ENCODE data around the gene GRM2.

The GRM2 gene

DNA sequence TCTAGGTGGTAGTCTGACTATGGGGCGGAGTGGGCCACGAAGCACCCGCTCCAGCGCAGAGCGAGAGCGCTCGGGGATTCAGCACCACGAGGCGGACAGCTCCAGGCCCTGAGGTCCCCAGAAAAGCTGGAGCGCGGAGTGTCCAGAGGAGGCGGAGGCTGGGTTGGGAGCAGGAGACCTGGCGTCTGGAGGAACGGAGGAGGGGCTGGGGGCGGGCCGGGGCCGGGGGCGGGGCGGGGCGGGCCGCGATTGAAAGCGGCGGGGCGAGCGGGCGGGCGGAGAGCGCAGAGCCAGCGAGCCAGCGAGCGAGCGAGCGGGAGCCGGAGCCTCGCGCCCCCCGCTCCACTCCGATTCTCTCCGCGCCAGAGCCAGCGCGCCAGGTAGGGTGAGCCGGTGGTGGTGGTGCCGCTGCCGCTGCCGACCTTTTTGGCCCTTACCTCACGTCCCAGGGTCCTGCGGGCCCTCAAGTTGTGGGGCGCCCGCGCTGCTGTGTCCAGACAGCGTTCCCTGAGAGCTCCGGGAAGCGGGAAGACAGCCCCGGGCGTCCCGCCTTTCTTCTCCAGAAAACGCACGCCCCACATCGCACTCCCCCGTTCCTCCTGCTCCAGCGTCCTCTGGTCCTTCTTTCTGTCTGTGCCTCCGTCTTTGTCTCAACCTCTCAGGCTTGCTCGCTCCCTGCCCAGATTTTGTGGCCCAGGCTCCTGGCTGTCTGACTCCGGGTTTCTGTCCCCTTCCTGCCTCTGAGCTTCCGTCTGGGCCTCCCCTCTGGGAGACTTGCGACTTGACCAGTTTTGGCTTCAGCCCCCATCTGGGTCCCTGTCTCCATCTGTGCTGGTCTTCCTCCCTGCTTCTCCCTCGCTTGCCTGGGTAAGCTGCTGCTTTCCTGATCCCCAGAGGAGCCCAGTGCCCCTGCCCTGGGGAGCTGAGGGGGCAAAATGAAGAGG is at the start of gene GRM2:
Gene GRM2, plus strand, starts transcription at position 281 of the 944 bp plus-strand sequence. CDS start 1,916 bp downstream, outside the sequence.
- no peak for DNase-seq

DNA sequence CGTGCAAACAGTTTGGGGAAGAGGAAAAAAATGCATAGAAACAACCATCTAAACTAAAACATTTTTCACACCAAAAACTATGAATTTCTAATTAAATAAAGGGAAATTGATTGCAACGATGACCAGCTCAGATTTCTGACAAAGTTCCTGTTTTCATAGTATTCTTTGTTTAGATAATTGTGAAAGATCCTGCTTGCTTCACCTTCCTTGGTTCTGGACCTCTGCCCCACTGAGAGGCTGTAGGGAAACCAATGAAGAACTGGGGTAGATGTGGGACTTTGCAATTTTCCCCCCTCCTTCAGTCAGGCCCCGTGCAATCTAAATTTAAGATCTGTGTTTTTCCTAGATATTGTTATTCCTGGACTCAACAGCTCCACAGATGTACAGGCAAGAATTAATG is 49.6 kb upstream of the GRM2 start:
- DNase-seq = no peak

DNA sequence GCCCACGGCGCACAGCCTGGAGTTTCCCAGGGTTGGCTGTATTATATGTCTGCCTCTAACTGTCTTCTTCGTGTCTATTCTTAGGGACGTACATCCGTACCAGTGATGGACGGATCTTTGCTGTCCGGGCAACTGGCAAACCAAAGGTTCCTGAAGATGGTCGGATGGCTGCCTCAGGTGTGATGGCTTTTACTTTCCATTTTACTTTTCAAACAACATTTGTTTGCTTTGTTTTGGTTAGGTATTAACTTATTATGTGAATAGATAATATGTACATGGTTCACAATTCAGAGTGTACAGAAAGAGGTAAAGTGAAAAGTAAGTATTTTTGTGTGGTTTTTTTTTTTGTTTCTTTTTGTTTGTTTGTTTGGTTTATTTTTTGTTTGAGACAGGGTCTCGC is 46.9 kb upstream of the GRM2 start:
- no peak for DNase-seq

DNA sequence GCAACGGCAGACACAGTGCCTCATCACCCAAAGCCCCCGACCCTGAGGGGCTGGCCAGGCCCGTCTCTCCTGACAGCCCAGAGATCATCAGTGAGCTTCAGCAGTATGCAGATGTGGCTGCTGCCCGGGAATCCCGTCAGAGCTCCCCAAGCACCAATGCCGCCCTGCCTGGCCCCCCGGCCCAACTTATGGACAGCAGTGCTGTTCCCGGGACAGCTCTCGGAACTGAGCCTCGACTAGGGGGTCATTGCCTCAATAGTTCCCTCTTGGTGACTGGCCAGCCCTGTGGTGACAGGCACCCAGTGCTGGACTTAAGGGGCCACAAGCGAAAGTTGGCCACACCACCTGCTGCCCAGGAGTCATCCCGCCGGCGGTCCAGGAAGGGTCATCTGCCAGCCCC is 44.4 kb upstream of the GRM2 start:
- DNase-seq = no peak

DNA sequence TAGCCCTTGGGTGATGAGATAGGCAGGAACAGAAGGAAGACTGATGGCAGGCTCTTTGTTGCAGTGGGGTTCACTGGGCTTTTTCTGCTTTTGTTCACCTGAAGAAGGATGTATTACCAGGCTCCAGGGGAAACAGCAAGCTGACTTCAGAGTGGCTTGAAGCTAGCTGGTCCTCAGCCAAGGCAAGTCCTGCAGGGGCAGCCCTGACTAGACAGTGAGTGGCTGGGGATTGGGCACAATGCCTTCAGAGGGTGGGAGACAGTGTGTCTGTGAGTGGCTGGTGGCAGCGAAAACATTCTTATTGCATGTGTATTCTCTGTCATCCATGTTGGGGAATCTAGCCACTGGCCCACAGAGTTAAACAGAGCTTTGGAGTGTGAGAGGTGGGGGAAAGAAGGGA is 38.1 kb upstream of the GRM2 start:
- no peak for DNase-seq

DNA sequence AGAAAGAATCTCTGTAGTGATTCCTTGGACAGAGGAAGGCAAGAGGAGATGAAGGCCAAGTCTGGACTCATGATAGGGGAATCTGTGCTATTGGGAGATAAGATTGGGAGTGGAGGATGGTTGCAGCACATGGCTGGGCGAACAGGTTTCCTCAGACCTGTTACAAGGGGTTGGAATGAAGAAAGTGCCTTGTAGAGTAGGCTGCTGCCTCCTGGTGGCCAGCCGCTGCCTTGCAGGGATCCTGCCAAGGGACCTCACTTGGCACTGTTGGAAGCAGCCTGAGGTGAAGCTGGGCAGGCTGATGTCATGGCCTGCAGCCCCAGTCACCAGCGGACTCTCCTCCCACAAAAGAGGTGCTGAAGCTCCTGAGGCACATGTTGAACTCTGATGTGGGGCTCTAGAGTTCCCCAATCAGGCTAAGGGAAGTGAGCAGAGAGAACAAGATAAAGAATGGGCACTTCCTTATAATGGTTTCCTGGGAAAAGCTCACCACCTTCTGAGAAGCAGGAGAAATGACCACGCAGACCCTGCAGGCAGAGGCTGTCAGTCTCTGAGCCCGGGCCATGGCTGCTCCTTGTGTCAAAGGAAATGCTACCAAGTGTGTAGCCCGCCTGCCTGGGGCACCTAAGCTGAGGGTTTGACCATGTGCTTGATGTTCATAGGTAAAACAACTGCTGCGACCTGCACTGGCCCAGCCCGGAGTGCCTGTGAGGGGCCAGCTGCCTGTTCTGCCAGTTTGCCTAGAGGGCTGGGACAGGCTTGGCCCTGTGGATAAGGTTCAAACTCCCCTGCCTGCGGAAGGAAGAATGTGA is 37.4 kb upstream of the GRM2 start:
- peak; percentile 87 for DNase-seq

DNA sequence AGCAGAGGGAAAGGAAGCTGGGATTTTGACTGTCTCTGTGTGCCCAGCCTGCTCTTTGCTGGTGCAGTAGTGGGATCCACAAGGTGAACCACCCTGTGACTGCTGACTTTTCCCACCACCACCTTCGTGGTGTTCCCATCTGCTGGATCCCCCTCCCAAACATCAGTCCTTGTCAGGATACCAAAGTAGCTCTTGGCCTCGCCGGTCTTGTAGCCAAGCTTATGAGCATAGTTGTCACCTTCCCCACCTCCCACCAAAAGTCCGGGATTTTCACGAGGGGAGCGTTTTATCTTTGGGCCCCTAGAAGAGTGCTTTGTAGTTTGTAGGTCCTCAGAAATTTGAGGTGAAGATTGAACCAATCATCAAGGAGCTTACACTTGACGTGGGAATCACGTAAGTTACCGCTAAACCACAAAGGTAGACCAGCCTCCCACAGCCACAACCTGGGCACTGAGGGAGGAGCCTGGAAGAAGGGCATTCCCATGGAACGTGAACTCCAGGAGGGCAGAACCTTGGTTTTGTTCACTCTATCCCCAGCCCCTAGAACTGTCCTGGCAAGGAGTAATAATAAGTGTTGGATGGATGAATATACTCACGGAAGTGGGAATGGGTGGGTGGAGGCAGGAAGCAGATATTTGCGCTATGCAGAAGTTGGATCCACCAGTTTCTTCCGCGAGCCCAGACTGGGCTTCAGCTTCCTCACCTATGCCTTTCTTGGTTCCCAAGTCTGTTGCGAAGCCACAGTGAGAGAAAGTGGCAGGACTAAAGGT is 36.6 kb upstream of the GRM2 start:
- no peak for DNase-seq

DNA sequence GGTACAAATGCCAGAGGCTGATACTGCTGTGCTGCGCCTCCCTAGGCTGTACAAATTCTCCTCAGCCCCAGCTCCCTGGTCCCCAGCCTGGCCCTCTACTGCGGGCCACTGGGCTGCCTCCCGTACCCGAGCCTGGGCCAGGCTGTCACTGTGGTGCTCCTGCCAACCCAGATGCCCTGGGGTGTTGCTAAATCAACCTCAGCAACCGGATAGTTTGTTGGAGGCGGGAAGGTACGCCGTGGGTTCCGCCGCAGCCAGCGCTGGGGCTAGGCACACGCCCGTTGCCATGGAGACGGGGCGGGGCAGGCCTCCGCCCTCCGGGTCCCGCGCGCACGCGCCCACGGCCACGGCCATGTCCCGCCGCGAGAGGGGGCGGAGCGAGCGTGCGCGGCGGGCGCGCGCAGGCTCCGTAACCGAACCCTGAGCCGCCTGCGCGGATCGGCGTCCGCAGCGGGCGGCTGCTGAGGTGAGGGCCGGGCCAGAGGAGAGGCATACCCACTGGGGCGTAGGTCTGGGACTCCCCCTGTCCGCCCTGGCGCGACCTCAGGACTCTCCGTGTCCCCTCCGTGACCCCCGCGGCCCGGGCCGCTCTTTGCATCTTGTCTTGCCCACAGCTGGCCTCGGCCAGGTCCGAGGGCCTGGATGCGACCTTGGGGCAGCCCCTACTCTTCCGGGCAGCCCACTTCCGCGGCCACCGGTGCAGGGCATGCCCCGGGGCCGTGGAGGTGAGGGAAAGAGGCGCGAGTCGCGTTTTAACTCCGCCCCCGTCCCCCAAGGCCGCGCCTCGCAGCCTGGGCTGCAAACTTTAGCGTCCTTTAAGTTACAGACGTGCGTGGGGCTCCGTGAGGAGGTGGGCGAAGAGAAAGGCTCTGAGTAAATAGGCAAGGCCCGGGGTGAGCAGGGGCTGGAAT is 35.8 kb upstream of the GRM2 start, which contains the start of gene TEX264:
Gene TEX264, plus strand, starts transcription at position 430 of the 911 bp plus-strand sequence. CDS start 3,053 bp downstream, outside the sequence.
- peak; percentile 97 for DNase-seq

DNA sequence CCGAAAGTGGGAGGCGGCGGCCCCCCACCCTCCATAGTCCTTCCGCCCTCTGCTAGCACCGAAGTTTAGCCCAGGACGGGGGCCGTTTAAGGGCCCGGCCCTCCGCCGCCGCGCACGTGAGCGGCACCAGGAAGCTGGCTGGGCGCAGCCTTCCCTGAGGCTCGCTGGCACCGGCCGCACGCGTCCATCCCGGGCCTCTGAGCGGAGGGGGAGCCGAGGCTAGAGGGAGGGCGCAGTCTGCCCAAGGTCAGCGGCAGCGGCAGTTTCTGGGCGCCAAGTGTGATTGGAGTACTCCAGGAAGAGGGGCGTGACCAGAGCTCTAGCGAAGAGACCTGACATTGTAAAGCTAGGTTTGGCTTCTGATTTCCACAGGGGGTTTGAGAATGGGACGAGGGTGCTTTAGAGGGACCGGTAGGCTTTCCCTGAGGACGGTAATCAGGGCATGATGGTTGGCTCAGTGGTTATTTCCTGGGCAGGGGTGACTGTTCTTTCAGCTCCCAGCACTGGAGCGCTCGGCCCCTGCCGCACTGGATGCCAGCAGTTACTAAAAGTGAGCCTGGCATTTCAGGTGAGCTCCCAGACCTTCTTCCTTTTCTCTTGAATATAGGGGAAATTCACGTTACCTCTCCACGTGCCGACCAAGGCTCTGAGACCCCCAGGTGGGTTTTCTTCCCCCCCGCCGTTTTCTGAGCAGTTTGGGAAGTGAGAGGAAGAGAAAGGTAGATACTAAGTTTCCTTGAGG is 35.0 kb upstream of the GRM2 start:
- DNase-seq = peak; percentile 76

DNA sequence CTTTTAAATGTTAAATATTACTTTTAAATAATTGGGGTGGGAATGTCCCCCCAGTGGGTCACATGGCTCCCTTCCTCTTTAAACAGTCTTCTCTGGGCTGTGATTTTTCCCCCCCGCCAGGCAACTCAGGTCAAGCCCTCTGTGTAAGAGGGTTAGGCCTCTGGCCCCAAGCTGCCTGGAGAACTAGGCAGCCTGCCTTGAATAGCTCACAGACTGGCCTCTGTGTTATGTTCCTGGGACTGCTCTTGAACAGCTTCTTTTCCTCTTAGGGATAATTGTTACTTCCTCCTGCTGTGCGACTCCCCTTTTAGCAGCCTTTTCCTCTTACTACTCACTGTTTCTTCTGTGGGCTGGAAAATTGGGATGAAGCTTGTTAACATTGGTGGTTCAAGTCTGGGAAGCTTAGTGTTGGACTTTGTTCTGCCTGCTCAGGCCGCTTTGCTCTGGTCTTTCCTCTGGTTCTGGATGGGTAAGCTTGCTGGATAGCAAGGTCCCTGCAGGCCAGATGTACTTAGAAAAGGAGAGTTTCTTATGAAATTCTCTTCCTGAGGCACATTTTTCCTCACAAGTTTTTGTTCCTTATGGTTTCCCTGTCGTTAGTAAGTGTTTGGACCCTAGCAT is 33.6 kb upstream of the GRM2 start:
- DNase-seq = no peak

DNA sequence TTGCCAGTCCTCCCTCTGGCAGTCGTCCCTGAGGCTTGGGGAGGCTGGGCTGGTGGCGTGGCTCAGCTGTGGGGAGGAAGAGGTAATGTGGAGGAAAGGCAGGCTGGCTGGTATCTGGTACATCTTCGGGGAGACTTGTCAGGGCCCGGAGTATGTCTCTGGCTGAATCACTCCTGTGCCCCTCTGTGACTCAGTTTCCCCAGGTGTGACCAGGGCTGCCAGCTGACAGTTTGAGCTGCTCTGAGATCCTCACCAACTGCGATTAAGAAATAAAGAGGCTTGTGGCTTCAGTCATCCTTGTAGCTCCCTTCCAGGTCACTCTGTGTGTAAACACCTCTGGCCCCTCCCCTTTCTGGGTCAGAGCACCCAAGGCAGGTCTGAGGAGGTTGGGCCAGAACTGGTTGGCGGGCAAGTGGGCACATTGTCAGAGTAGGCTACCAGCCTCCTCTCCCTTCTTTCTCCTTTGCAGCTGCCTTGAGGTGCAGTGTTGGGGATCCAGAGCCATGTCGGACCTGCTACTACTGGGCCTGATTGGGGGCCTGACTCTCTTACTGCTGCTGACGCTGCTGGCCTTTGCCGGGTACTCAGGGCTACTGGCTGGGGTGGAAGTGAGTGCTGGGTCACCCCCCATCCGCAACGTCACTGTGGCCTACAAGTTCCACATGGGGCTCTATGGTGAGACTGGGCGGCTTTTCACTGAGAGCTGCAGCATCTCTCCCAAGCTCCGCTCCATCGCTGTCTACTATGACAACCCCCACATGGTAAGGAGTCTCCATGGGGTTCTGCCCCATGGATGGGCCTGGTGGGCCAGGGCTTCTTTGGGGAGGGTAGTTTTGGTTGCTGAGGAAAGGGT is 32.8 kb upstream of the GRM2 start:
- peak; percentile 32 for DNase-seq

DNA sequence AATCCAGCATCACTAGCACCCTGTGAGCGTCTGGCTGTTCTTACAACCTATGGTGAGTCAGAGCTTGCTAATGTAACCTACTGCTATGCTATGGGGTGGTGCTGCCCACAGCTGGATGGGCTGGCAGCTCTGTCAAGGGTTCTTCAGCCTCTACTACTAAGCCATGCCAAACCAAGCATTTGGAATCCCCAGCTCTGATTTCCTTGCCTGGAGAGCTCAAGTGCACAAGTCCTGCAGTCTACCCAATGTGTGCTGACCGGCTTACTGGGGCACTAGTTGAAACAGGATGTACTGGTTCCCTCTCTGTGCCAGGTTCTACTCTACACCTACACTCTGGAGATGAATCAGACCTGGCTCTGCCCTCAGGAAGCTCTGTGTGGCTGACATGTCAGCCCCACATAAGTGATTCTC is 31.7 kb upstream of the GRM2 start:
- peak; percentile 75 for DNase-seq

DNA sequence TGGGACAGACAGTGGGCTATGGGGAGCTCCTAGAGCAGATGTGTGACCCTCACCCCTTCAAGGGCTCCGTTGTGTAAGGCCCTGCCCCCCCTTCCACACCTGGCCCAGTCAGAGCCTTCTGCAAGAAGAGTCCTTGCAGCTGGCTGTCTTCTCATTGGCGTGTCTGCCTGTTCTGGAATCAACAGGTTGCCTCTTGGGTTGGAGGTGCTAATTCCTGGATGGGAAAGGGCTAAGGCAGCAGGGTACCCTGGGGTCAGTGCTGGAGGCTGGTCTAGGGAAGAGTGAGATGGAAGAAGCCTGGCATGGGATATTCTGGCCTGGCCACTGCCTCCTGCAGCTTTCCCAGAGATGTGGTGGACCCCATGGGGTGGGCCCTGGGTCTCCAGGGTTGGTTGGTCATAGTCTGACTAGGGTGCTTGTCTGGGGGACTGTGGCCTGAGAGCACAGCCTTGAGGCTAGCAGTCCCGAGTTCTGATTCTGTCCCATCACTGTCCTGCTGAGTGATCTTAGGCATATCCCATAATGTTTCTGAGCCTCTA is 30.7 kb upstream of the GRM2 start:
- DNase-seq = no peak

DNA sequence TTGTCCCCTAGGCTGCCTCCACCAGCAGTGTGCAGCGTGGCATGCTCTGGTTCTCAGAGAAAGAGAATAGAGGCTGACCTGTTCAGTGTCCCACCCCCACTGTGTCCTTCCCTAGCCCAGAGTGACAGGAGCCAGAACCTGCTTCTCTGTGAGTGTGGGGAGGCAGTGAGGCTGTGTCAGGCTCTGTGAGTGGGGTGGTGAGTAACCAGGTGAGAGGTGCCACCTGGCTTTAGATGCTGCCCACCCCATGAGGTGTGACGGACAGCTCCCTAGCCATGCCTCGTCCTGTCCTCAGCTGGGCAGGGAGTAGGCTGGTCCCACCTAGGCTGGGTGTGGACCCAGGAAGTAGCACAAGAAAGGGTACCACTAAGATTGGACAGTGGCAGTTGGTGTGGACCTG is 29.5 kb upstream of the GRM2 start:
- no peak for DNase-seq

DNA sequence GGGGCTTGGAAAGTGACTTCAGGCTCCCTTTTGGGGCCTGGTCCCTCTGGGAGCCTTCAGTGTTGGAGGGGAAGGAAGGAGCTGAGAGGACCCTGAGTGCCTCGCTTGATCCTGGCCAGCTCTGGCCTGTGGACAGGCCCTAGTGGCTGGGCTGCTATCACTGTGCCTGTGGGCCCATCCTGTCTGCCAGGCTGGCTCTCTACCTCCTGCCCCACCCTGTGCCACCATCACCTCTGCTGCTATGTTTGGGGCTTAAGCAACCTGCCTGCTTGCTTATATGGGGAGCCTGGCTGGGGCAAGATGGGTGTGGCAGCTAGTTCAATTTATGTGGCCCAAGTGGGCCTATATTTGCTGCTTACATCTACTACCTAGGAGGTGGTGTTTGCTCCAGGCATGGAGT is 28.7 kb upstream of the GRM2 start:
- DNase-seq = no peak

DNA sequence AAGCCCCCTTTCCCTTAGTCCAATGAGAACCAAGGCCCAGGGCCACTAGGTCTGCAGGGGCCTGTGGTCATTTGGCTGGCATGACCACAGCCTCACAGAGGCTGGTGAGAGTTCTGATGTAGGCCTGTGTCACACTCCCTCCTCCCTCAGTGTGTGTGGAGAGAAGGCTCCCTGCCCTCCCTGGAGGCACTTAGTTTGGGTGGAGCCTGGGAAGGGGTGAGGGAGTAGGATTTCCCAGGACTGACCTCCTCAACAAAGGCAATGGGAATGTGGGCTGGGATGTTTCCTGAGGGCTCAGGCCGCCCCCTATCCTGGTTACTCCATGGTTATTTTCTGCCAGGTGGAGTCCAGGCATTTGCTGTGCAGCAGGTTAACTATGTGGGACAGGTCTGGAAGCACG is 28.2 kb upstream of the GRM2 start:
- no peak for DNase-seq

DNA sequence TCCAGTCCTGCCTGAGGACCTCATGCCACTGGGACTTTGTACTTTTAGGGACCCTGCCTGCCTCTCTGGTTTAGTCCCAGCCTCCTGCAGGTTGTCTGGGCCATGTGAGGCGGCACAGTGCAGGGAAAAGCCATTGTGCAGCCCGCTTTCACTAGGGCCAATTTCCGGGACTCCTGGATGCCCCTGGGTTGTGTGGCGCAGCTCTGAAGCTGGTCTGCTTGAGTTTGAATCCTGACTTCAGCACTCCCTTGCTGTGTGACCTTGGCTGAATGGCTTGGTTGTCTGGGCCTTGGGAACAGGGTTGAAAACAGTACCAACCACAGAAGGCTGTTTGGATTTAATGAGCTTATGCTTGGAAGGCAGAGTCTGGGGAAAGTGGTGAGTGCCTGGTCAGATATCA is 27.6 kb upstream of the GRM2 start:
- DNase-seq = no peak

DNA sequence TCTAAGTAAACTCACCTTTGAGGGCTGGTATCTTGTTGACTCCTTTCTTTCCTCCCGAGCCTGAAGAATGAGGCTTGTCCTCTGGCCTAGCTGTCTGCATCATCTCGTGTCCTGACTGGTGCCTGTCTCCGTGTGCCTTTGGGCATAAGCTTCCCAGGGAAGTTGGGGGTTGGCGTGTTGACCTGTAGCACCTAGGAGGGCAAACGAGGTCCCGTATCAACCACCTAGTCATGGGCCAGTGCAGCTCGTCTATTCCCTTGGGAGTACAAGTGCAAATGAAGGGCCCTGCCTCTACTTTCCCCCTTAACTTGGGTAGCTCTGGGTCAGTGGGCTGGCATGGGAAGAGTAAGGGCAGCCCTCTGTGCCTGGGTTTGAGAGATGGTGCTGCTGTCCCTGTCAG is 27.1 kb upstream of the GRM2 start:
- DNase-seq = no peak

DNA sequence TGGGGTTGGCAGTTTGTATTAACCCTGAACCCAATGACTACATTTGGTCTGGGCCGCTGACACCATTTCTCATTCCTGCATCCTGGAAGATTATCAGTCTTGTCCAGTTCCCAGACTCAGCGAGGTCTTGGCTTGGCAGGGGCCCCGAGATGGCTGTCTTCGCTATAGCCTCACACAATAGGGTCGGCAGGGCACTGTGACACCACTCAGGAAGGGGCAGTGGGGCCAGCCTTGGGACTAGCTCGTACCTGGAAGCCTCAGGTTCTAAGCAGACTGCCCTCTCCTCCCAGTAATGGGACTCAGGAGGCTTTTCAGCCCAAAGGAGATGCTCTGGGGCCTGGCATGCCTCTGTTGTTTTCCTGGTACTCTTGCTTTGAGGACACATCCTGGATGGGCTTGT is 26.7 kb upstream of the GRM2 start:
- no peak for DNase-seq

Measured in activated CD4-positive, alpha-beta T cell treated with anti-CD3 and anti-CD28 coated beads, Interleukin-10, Interleukin-2, amounts not matched to agents 100 ng/mL and 50 ng/mL, durations not matched to agents 16 hours and 8 hours (primary cell).